B cell (primary cell): ENCODE data around the gene SPATA31A7. TPM values are rescaled to one million over a fixed set of nuclear protein-coding genes. Genes with fewer than 3 reads are reported as not detected.
"Not testable (repeated sequence)": the region's sequence is repeated elsewhere in the genome, so short reads cannot be mapped to it uniquely, and the experiment has no call there.

Experiments
- ATAC-seq: fragments of 200-7000 bp; cut with Tn5 transposase; one replicate; pipeline ENCODE4 v1.10.0; 2021; ENCODE audit warnings: low read depth, mild to moderate bottlenecking, moderate number of reproducible peaks, moderate library complexity
- CTCF ChIA-PET: fragments of 350-600 bp; sonication (Branson Sonifier 250); formaldehyde crosslinking; loops from one replicate; lab custom pipeline; 2021; ENCODE audit warnings: antibody characterized with exemption, inconsistent platforms; lab: Charles Lee
- POLR2A ChIA-PET: fragments of 350-600 bp; sonication (Branson Sonifier 250); formaldehyde crosslinking; loops from one replicate; lab custom pipeline; 2021; ENCODE audit warnings: antibody characterized with exemption; lab: Charles Lee
- DNase-seq: peaks from one replicate; pipeline ENCODE4 v3.0.0; 2013
- H2AFZ ChIP-seq: 2 replicates; pipeline ENCODE4 v1.6.1; 2012; ENCODE audit warnings: mild to moderate bottlenecking, low read depth, low read length; ENCODE audit not compliant: insufficient read depth, poor library complexity, severe bottlenecking
- H3K27ac ChIP-seq, 2 donors: 1 replicate in 1 of 2; 2 replicates in 1 of 2; pipeline ENCODE4 v1.5.1; 2012 to 2013; ENCODE audit warnings: low read length in 2 of 2, mild to moderate bottlenecking in 2 of 2, moderate library complexity in 1 of 2
- H3K27me3 ChIP-seq, 4 experiments: fragments of 200-600 bp in 1 of 4; sonication (generic) in 1 of 4; replicated peaks in 1 of 4; 1 replicate in 2 of 4; 2 replicates in 2 of 4; pipeline versions ENCODE4 v1.6.1 to v1.7.0; 2013 to 2016; ENCODE audit warnings: low read length in 3 of 4, mild to moderate bottlenecking in 2 of 4, mixed read lengths in 1 of 4, moderate library complexity in 1 of 4; ENCODE audit not compliant: insufficient read depth in 4 of 4, control insufficient read depth in 3 of 4; ENCODE audit errors: control extremely low read depth in 1 of 4
- H3K36me3 ChIP-seq, 2 experiments: replicated peaks in 1 of 2; 1 replicate in 1 of 2; 2 replicates in 1 of 2; pipeline versions ENCODE4 v1.6.1 to v1.7.1; 2013; ENCODE audit warnings: low read length in 1 of 2; ENCODE audit not compliant: insufficient read depth in 2 of 2, control insufficient read depth in 1 of 2; ENCODE audit errors: control extremely low read depth in 1 of 2, extremely low read depth in 1 of 2
- H3K4me1 ChIP-seq, 2 donors: fragments of 200-600 bp in 1 of 2; sonication (generic) in 1 of 2; 1 replicate in 1 of 2; 2 replicates in 1 of 2; pipeline versions ENCODE4 v1.5.1 to v1.6.1; 2013 to 2017; ENCODE audit warnings: low read length in 2 of 2; ENCODE audit not compliant: control insufficient read depth in 2 of 2, insufficient read depth in 2 of 2
- H3K4me2 ChIP-seq: replicated peaks from 2 replicates; pipeline ENCODE3; 2012; ENCODE audit warnings: mild to moderate bottlenecking, low read depth, low read length; ENCODE audit not compliant: poor library complexity, severe bottlenecking
- H3K4me3 ChIP-seq, 5 experiments: fragments of 200-600 bp in 1 of 5; sonication (generic) in 1 of 5; 1 replicate in 3 of 5; 2 replicates in 2 of 5; pipeline versions ENCODE4 v1.5.1 to v1.7.0; 2011 to 2016; ENCODE audit warnings: low read length in 4 of 5, mild to moderate bottlenecking in 4 of 5, low read depth in 2 of 5, control low read depth in 1 of 5, moderate library complexity in 1 of 5; ENCODE audit not compliant: insufficient read depth in 1 of 5; ENCODE audit errors: control extremely low read depth in 1 of 5, extremely low read depth in 1 of 5
- H3K79me2 ChIP-seq: fragments of 200-600 bp; sonication (generic); one replicate; pipeline ENCODE4 v1.6.0; 2016; ENCODE audit warnings: low read length; ENCODE audit not compliant: control insufficient read depth, insufficient read depth
- H3K9ac ChIP-seq: fragments of 200-600 bp; sonication (generic); 2 replicates; pipeline ENCODE4 v1.6.1; 2017; ENCODE audit warnings: mild to moderate bottlenecking, low read length, moderate library complexity
- H3K9me3 ChIP-seq, 3 donors: one replicate each; pipeline versions ENCODE4 v1.6.1 to v1.7.1; 2013; ENCODE audit warnings: low read length in 2 of 3; ENCODE audit not compliant: control insufficient read depth in 2 of 3, insufficient read depth in 1 of 3; ENCODE audit errors: control extremely low read depth in 1 of 3
- H4K20me1 ChIP-seq: 2 replicates; pipeline ENCODE4 v1.6.0; 2012; ENCODE audit warnings: mild to moderate bottlenecking, low read length; ENCODE audit not compliant: insufficient read depth, control insufficient read depth, poor library complexity, severe bottlenecking
- H3K27ac Mint-ChIP-seq: one replicate; pipeline ENCODE4 v1.8.0; 2021; ENCODE audit warnings: mixed read lengths
- H3K27me3 Mint-ChIP-seq: one replicate; pipeline ENCODE4 v1.8.0; 2021; ENCODE audit warnings: mixed read lengths
- H3K4me1 Mint-ChIP-seq: one replicate; pipeline ENCODE4 v1.8.0; 2021; ENCODE audit warnings: mixed read lengths
- H3K4me3 Mint-ChIP-seq: one replicate; pipeline ENCODE4 v1.8.0; 2021; ENCODE audit warnings: mixed read lengths
- H3K9me3 Mint-ChIP-seq: one replicate; pipeline ENCODE4 v1.8.0; 2022; ENCODE audit warnings: mixed read lengths; ENCODE audit not compliant: insufficient read depth
- WGBS: methylation state at CpG from one replicate; pipeline ENCODE4 v1.1.5; 2013; ENCODE audit warnings: missing lambda C conversion rate; ENCODE audit not compliant: insufficient coverage; 5-methylcytosine and 5-hydroxymethylcytosine counted together
- intact Hi-C: fragments of 100-400 bp; cut with micrococcal nuclease; formaldehyde crosslinking; loops from one replicate; pipeline ENCODE4 v1.10.0; 2022
- polyA minus RNA-seq: library from RNA; depleted of rRNA, polyadenylated mRNA; stranded (reverse); fragments of >200 nt; gene quantifications from 2 replicates; pipeline ENCODE4 v1.2.3, GENCODE V29; 2012
- polyA plus RNA-seq: library from polyadenylated mRNA; depleted of rRNA; stranded (reverse); fragments of >200 nt; gene quantifications from 2 replicates; pipeline ENCODE4 v1.2.3, GENCODE V29; 2012
- small RNA-seq: library from RNA; depleted of rRNA; stranded (forward); fragments of <200 nt; gene quantifications from one replicate; pipeline ENCODE3, GENCODE V24; 2012; ENCODE audit warnings: low replicate concordance, low read depth; ENCODE audit not compliant: insufficient read length
- total RNA-seq, 2 donors: library from RNA; stranded (reverse); fragments of 120-200 nt in 1 of 2; gene quantifications; 1 replicate in 1 of 2; 2 replicates in 1 of 2; pipeline versions ENCODE4 v1.2.3 to v1.2.4, GENCODE V29; 2013 to 2022

SPATA31A7 gene
- total RNA-seq (not detected in 2 replicates), polyA plus RNA-seq (not detected in 2 replicates), polyA minus RNA-seq (not detected in 2 replicates)
- not detected for total RNA-seq (2013)

DNA sequence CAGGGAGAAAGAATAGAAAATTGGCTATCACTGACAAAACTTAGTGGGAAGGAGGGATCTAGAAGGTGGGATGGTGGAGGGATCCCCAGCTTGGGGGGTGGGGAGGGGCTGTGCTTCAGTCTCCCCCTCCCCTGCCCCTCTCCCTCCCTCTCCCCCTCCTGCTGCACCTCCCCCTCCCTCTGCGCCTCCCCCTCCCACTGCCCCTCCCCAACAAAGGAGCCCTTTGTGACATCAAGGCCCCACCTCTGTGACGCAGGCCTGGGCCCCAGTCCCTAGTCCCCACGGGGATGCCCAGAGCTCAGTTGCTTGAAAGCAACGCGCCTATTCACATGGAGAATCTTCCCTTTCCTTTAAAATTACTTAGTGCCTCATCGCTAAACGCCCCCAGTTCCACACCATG, at the start of gene SPATA31A7:
Gene SPATA31A7, plus strand, starts transcription at position 301 of the 400 bp plus-strand sequence. Its CDS starts 29 bp downstream, at position 330.
- WGBS, result no CpG with 5 or more reads among the region's 7 CpGs
- H3K4me3 ChIP-seq, H4K20me1 ChIP-seq, H3K27me3 ChIP-seq, H2AFZ ChIP-seq, H3K27ac ChIP-seq, H3K36me3 ChIP-seq, H3K4me2 ChIP-seq, H3K4me3 Mint-ChIP-seq, DNase-seq, H3K4me1 ChIP-seq, H3K79me2 ChIP-seq, ATAC-seq, POLR2A ChIA-PET, H3K9me3 ChIP-seq, H3K4me1 Mint-ChIP-seq, H3K9ac ChIP-seq, H3K9me3 Mint-ChIP-seq, CTCF ChIA-PET, intact Hi-C loops, H3K27me3 Mint-ChIP-seq, H3K27ac Mint-ChIP-seq: not testable (repeated sequence)

DNA sequence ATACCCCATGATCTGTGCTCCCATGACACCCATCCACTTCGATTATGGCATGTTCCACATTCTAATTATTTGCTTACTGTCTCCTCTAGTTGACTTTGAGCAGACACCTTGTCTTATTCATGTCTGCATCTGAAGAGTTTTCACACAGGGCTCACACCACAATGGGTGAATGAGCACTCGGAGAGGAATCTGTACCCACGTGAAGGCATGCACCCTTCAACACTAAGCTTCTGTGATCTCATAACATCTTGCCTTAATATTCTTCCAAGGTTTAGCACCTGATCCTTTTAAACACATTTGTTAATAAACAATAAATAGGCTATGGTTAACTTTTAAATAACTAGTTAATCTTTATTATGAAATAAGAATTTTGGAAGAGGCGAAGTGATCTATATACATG, 36.6 kb downstream of the SPATA31A7 start:
- H3K79me2 ChIP-seq, POLR2A ChIA-PET, ATAC-seq, H3K4me3 Mint-ChIP-seq, H3K27ac ChIP-seq, CTCF ChIA-PET, H4K20me1 ChIP-seq, H3K4me2 ChIP-seq, H3K4me1 Mint-ChIP-seq, H3K9ac ChIP-seq, H3K27ac Mint-ChIP-seq, H3K36me3 ChIP-seq, H2AFZ ChIP-seq, H3K27me3 ChIP-seq, H3K9me3 ChIP-seq, DNase-seq, H3K27me3 Mint-ChIP-seq, H3K4me1 ChIP-seq, H3K4me3 ChIP-seq, intact Hi-C loops, H3K9me3 Mint-ChIP-seq: not testable (repeated sequence)
- whole genome bisulfite sequencing, result no CpG with 5 or more reads among the region's 4 CpGs

Small RNAs within 50 kb of the gene (small RNA-seq; reads per million reads assigned to genes)
- not detected for gene BX005040.2
